Measurements from ENCODE around the gene ROR2. TPM values are rescaled to one million over a fixed set of nuclear protein-coding genes. Genes with fewer than 3 reads are reported as not detected.
A peak's percentile ranks its signal among the peaks of the same experiment; 100 is the strongest.

The ROR2 gene
- polyA plus RNA-seq, 3 donors = not detected

DNA sequence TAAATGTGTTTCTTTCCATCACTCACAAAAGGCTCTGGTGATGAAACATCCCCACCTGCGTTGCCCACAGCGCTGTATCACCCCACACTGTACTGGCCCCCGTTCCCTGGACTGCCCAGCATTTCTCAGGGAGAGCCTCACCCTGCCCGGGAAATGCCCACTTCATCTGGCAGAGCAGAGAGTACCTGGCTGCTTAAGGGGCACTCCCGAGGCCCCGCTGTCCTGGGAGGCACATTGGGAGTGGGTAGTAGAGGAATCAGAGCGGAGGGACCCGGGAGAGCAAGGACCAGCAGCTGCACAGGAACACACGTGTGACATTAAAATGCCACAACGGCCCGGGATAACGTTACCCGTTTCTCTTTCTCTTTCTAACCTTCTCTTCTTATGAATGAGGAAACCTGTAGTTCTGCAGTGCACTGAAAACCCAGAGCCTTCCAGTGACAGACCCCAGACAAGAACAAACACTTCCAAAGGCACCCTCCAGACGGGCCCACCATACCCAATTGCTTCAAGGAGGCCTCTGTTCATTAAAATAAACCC lies 110.0 kb downstream of the ROR2 start:
- H3K4me3 ChIP-seq (replicated peaks in 1 of 3; ENCODE audit: low read depth in 2 of 3, low read length in 3 of 3) = no peak overlapping the region
- H2AFZ ChIP-seq (ENCODE audit: insufficient read depth, low read depth, low read length, poor library complexity, severe bottlenecking) = no peak overlapping the region
- no peaks in the 10 kb centered on the region for H3K36me3 ChIP-seq (replicated peaks in 1 of 2; ENCODE audit: control insufficient read depth in 1 of 2, insufficient read depth in 2 of 2, low read length in 2 of 2)
- no peak for DNase-seq
- intact Hi-C loops (cut with micrococcal nuclease) = no loop called here
- H3K9ac ChIP-seq (ENCODE audit: insufficient read depth, low read length, poor library complexity, severe bottlenecking) = no peak overlapping the region
- TF ChIP-seq, protein P1, sequence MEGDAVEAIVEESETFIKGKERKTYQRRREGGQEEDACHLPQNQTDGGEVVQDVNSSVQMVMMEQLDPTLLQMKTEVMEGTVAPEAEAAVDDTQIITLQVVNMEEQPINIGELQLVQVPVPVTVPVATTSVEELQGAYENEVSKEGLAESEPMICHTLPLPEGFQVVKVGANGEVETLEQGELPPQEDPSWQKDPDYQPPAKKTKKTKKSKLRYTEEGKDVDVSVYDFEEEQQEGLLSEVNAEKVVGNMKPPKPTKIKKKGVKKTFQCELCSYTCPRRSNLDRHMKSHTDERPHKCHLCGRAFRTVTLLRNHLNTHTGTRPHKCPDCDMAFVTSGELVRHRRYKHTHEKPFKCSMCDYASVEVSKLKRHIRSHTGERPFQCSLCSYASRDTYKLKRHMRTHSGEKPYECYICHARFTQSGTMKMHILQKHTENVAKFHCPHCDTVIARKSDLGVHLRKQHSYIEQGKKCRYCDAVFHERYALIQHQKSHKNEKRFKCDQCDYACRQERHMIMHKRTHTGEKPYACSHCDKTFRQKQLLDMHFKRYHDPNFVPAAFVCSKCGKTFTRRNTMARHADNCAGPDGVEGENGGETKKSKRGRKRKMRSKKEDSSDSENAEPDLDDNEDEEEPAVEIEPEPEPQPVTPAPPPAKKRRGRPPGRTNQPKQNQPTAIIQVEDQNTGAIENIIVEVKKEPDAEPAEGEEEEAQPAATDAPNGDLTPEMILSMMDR (IDR thresholded peaks at IDR 0.05) = no peak
- H4K20me1 ChIP-seq (ENCODE audit: insufficient read depth, low read length) = no peaks in the 10 kb centered on the region
- no peaks in the 10 kb centered on the region for H3K79me2 ChIP-seq (ENCODE audit: insufficient read depth, low read length)
- H3K27me3 ChIP-seq (ENCODE audit: control insufficient read depth in 2 of 2, insufficient read depth in 2 of 2, low read length in 2 of 2) = peaks cover 2 to 5% of the 10 kb centered on the region in 2 donors
- Mint-ChIP-seq H3K27me3 (ENCODE audit: low read depth in 3 of 3) (peaks cover 9 to 16% (median 15%) of the 10 kb centered on the region in 3 donors), H3K4me1 (peaks cover 28% of the 10 kb centered on the region), H3K9me3 (no peaks in the 10 kb centered on the region), H3K4me3 (peak overlapping the region; percentile 66 to 72), H3K27ac (no peak overlapping the region), H3K36me3 (no peaks in the 10 kb centered on the region)
- peaks cover 0 to 6% of the 10 kb centered on the region in 2 donors for H3K4me1 ChIP-seq (ENCODE audit: control insufficient read depth in 1 of 2, insufficient read depth in 2 of 2, low read length in 2 of 2)
- H3K27ac ChIP-seq (ENCODE audit: low read depth in 1 of 2, low read length in 2 of 2) = no peak overlapping the region
- H3K4me2 ChIP-seq (replicated peaks; ENCODE audit: extremely low read depth, low read length, poor library complexity, severe bottlenecking) = no peak overlapping the region
- no peaks in the 10 kb centered on the region for H3K9me3 ChIP-seq (replicated peaks in 1 of 2; ENCODE audit: control insufficient read depth in 1 of 2, insufficient read depth in 1 of 2, low read length in 2 of 2)
- 39% methylated on average over 9 of the region's 14 CpGs for WGBS (ENCODE audit: insufficient coverage)

DNA sequence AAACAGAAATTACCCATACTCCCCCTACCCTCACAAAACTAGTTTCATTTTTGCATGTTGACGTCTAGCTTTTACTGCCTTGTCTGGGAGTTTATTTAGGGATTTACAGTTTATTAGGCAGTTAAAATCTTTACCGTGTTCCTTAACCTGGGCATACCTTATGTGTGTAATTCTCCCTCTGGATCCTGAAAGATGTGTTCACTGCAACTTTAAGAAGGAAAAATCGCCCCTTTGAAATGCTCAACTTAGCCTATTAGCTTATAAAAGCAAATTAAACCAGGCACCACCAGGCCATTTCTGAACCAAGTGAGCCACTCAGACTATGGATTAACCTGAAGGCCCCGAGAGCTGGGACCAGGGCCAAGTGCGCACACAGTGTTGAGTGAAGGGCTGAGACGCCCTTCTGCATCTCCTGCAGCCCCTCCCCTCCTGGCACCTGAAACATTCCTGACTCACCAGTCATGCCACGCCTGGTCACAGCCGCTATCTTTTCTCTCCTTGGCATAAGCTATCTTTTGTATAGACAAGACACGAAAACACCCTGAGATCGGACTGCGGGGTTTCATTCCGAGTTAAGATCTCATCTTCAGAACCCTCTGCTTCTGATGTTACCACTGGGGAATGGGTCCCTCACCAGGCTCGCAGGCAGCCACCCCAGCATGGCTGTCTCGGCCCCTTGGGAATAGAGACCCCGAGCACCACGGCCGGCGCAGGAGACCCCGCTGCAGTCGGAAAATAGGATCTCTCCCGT lies 111.9 kb downstream of the ROR2 start:
- TF ChIP-seq, protein P1 (IDR thresholded peaks at IDR 0.05) = no peak
- H3K27ac ChIP-seq (ENCODE audit: low read depth in 1 of 2, low read length in 2 of 2) = no peak overlapping the region
- no peaks in the 10 kb centered on the region for H3K79me2 ChIP-seq (ENCODE audit: insufficient read depth, low read length)
- intact Hi-C loops (cut with micrococcal nuclease) = no loop called here
- H3K4me1 Mint-ChIP-seq = peaks cover 14% of the 10 kb centered on the region
- H3K9me3 ChIP-seq (replicated peaks in 1 of 2; ENCODE audit: control insufficient read depth in 1 of 2, insufficient read depth in 1 of 2, low read length in 2 of 2) = no peaks in the 10 kb centered on the region
- 89% methylated on average over 16 of the region's 21 CpGs for WGBS (ENCODE audit: insufficient coverage)
- H3K27me3 ChIP-seq (ENCODE audit: control insufficient read depth in 2 of 2, insufficient read depth in 2 of 2, low read length in 2 of 2) = peaks cover 0 to 2% of the 10 kb centered on the region in 2 donors
- no peak overlapping the region for H3K4me2 ChIP-seq (replicated peaks; ENCODE audit: extremely low read depth, low read length, poor library complexity, severe bottlenecking)
- H4K20me1 ChIP-seq (ENCODE audit: insufficient read depth, low read length) = no peaks in the 10 kb centered on the region
- DNase-seq = no peak
- H3K27me3 Mint-ChIP-seq (ENCODE audit: low read depth in 3 of 3) = peaks cover 7 to 11% (median 7%) of the 10 kb centered on the region in 3 donors
- no peaks in the 10 kb centered on the region for H3K4me1 ChIP-seq (ENCODE audit: control insufficient read depth in 1 of 2, insufficient read depth in 2 of 2, low read length in 2 of 2)
- no peaks in the 10 kb centered on the region for H3K36me3 ChIP-seq (replicated peaks in 1 of 2; ENCODE audit: control insufficient read depth in 1 of 2, insufficient read depth in 2 of 2, low read length in 2 of 2)
- no peak overlapping the region for H3K4me3 Mint-ChIP-seq
- H3K9ac ChIP-seq (ENCODE audit: insufficient read depth, low read length, poor library complexity, severe bottlenecking) = no peak overlapping the region
- H3K36me3 Mint-ChIP-seq = no peaks in the 10 kb centered on the region
- H3K4me3 ChIP-seq (replicated peaks in 1 of 3; ENCODE audit: low read depth in 2 of 3, low read length in 3 of 3) = no peak overlapping the region
- H3K9me3 Mint-ChIP-seq = no peaks in the 10 kb centered on the region
- H3K27ac Mint-ChIP-seq = no peak overlapping the region
- no peak overlapping the region for H2AFZ ChIP-seq (ENCODE audit: insufficient read depth, low read depth, low read length, poor library complexity, severe bottlenecking)
